Measurements from ENCODE around the gene ZFYVE28.

The ZFYVE28 gene

GRCh38 chr4:2300431-2301224 lies 117.8 kb downstream of the ZFYVE28 start:
- DNase-seq: no peak

DNA sequence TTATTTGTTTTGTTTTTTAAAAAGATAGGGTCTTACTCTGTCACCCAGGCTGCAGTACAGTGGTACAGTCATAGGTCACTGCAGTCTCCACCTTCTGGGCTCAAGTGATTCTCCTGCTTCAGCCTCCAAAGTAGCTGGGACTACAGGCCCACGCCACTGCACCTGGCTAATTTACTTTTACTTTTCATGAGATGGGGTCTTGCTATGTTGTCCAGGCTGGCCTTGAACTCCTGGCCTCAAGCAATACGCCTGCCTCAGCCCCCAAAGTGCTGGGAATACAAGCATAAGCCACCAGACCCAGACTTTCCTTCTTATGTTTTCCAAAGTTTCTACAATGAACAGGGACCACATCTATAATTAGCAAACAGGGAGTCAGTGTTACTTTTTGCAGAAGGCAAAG lies 118.7 kb downstream of the ZFYVE28 start:
- no peak for DNase-seq

DNA sequence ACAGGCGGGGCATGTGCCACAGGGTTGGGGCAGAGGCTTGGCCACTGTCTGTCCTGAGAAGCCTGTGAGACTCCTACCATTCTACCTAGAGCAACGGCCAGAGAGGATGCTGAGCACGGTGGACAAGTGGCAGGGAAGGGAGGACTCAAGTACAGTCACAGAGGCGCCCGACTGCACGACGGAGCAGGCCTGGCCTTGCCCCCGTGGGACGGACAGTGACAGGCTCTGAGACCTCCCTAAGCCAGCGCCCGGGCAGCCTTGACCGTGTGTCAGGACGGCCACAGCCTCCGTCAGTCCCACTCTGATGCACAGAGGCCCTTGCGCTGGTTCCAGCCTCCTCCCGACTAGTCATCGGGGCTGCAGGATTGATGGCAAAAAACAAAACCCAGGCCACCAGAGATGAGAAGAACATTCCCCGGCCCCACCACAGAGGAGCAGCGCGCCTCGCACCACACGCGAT lies 119.9 kb downstream of the ZFYVE28 start:
- no peak for DNase-seq

GRCh38 chr4:2297606-2298531 lies 120.6 kb downstream of the ZFYVE28 start:
- DNase-seq: no peak

DNA sequence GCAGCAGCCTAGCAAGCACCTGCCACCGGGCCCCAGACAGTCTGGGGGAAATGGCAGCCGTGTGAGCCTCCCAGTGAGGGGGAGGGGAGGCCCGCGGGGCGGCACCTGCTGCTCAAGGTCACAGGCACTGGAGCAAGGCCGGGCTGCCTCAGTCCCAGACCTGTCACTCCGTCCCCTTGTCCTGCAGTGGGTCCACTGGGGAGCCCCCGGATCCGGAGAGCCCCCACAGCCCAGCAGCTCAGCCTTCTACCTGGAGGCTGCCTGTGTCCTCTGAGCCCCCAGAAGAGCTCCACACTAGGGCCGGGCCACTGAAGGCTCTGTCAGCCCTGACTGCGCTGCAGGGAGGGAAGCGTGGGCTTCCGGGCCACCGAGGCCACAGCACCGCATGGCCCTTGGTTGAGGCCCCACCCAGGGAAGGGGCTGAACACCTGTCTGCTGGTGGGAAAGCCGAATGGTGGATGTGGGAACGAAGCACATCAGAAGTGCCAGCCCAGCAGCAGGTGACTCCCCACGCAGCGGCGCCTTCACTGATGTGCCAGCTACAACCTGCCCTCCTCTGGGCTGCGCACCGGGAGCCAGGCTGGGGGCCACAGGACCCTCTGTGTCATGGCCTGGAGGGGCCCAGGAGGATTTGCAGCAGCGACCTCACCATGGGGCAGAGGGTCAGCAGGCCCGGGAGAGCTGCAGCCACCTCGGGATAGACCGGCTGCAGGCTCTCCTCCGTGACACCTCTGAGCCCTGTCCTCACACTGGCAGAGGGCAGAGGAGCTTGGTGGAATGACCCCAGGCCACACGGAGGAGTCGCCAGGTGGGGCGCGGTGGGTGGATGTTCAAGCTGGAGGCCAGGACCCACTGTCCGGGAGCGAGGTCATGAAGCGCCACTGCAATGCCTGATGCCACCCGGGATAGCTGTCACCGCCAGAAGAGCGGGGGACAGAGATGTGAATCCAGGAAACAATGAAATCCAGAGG lies 121.5 kb downstream of the ZFYVE28 start:
- peak in 2 of 3 experiments; percentile 92 to 93 for DNase-seq

DNA sequence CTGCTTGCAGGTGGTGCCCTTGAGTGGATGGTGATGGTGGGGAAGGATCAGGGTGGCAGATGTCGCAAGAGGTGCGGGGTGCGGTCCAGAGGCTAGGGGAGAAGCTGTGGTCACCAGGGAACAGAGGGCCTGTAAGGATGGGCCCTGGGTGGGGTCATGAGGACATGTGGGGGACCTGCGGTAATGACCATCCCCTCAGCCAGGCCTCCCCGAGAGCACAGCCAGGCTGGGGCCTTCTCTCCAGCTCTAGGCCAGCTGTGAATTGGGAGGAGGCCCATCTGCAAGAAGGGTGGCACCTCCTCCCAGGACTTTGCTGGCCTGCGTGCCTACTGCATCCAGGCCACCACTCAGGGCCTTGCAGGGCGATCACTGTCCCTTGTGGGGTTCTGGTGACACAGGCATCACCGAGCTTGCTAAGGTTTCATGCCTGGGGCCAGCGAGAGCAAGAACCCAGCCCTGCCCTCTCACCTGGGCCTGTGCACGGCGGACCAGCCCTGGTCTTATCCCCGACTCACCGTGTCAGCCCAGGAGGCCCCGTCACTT lies 122.5 kb downstream of the ZFYVE28 start:
- peak in 1 of 3 experiments; percentile 97 for DNase-seq

DNA sequence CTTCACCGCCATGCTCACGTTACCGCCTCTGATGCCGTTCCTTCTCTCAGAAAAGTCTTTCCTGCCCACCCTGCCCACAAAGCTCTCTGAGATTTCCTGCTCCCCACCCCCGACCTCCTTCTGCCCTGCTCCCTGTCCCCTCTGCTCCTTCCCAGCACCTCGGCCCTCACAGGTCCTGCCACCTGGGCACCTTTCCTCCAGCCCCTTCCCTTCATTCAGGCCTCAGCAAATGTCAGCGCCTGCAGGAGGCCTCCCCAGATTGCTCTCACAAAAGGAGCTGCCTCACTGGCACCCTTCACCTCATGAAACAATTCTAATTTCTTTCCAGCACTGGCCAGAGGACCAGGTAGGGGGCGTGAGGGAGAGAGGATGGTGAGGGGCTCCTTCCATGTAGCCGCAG lies 122.9 kb downstream of the ZFYVE28 start:
- DNase-seq: no peak

GRCh38 chr4:2292646-2293108 lies 125.8 kb downstream of the ZFYVE28 start:
- peak in 1 of 3 experiments; percentile 3 for DNase-seq

DNA sequence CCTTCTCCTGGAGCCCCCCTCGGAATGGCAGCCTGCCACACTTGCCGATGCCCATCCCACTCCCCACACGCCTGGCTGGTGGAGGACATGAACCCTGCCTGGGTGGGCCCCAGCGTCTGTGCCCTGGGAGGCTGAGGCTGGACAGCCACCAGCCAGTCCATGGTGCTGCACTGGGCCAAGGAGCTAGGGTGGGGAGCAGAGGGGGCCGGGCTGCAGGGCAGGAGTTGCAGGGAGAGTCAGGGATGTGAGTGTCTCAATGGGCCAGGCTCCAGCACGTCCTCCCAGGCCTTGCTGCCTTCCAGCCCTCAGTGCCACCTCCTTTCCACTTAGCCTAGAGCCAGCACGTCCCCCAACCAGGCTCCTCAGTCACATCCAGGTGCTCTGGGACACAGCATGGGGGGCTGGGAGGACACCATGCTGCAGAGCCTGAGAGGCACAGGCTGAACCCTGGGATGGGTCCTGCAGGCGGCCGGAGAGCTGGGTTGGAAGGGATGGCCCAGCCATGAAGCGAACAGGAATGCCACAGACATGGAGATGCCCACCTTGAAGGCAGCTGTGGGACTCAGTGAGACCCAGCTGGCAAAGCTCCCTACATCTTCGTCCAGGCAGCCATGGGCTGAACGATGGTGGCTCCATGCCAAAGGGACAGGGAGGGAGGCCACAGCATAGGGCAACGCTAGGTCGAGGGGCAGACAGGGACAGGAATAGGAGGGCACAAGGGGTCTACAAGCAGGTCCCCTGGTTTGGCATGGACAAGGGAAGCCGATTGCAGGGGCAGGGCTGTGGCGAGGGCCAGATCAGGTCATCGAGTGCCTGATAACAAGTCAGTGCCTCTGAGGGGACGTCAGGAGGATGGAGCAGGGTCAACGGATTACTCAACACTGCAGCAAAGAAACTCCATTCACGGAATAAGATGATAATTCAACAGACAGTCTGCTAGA lies 126.5 kb downstream of the ZFYVE28 start:
- DNase-seq: no peak

DNA sequence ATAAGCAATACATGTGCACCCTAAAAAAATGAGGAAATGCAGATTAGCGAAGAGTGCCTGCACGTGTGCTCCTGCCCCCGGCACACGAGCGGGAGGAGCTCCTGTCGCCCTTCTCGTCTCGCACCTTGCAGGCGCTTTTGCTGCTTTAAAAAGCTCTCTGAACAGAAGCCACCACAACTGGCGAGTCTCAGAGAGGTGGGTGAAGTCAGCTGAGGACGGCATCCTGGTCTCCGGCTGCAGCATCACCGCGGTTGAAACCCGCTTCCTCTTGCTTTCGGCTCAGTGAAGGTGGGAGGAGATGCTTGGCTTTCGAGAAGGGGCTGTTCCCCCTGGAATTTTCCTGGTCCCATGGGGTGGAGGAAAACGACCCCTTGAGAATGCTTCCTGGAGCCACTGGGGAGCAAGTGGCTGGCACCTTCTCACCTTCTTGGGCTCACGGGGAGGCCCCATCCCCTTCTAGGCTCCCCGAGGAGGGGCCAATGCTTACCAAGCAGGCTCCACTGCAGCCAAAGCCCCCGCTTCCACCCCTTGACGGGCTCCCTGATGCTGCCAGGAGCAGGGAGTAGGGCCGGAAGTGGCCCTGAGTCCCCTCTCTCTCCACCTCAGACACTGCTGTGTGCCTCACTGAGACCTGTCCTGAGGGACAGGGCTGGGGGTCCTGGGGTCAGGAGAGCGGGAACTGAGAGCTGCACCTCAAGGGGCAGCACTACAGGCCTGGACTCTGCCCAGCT lies 127.3 kb downstream of the ZFYVE28 start:
- DNase-seq: no peak

- DNase-seq: peak in 2 of 3 experiments; percentile 19 to 20
Observed at GRCh38 chr4:2290488-2290887, 128.0 kb downstream of the ZFYVE28 start.

GRCh38 chr4:2289955-2290333 lies 128.5 kb downstream of the ZFYVE28 start:
- DNase-seq: no peak

GRCh38 chr4:2289311-2289954 lies 129.0 kb downstream of the ZFYVE28 start:
- peak in 1 of 3 experiments; percentile 20 for DNase-seq

DNA sequence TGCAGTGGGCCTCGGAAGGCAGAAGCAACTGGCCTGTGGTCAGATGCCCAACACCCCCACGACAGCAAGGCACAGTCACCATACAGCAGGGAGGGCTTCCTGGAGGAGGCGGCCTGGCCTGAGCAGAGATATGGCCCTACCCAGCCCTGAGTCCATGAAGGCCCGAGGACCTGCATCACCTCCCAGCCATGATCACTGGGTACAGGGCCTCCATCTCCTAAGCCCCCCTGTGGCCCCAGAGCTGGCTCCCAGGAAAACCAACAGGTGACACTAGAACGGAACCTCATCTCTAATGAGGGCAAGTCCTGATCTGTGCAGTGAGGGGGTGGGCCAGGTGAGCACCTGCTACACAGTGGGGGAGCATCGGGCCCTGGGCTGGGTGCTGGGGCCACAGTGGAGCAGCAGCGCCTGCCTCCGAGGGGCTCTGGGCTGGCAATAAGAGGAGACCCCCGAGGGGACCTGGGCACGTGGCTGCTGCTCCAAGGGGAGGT lies 130.3 kb downstream of the ZFYVE28 start:
- no peak for DNase-seq

DNA sequence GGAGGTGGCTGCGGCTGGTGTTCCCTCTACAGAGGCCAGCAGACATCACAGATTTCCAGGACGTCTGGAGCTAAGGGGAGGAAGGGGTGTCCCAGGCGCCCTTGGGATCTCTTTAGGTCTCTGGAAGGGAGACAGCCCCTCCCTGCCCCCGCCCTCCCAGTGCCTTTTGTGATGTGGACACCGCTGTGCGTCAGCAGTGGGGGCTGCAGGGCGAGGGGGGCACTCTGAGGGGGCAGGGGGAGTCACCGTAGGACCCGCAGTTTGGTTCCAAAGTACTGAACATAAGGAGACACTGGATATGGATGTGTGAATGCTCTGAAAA lies 130.9 kb downstream of the ZFYVE28 start:
- DNase-seq: no peak

DNA sequence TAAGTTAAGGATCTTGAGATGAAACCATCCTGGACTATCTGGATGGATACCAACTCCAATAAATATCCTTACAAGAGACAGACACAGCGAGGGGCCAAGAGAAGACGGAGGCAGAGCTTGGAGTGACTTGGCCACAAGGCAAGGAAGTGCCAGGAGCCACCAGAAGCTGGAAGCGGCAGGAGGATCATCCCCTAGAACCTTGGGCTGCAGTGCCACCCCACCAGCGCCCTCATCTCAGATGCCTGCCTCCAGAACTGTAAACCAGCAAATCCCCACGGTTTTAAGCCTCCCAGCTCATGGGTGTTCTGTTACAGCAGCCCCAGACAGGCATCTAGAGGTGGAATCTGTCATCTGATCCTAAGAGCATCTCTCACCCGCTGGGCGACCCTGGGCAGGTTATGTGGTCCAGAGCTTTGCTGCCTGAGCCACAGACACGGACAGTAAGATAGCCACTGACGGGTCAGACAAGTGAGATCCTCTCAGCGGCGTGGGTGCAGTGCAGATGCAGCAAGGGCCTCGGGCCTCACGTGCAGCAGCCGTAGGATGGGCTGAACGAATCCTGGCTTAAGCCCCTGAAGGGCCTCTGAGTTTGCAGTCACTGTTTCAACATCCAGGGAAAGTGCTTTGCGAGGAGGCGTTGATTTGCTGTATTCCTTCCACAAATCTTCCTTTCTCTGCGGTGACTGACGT lies 131.4 kb downstream of the ZFYVE28 start:
- peak in 2 of 3 experiments; percentile 22 to 44 for DNase-seq

DNA sequence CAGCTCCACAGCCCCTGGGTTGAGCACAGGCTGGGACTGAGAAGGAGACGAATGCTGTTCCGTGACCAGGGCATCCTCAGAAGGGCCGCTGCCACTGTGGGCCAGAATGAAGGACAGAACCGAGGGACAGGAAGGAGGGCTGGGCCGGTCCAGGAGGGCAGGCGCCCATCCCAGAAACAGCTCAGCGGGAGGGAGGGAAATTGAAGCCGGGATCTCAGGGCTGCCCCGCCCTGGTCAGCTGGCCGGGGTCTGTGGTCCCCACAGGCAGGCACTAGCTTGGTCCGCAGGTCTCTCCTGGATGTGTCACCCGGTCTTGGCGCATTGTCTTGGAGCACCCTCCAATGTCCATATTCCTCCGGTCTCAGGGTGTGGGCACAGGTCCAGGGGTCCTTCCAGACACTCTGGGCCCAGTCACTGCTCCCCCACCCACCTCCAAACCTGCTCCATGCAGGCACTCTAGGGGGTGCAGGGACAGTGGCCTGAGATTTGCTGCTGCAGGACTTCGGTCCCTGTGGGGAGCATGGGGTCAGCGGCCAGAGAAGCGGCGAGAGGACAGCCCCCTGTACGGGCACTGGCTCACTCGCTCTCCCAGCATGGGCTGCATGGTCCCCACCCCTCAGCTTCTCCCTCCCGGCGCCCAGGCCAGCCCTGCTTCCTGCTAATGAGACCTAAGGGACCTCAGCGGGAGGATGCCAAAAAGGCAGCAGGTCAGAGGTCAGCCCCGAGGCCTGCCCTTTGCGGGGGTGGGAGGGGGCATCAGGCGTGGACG lies 132.6 kb downstream of the ZFYVE28 start:
- no peak for DNase-seq

DNA sequence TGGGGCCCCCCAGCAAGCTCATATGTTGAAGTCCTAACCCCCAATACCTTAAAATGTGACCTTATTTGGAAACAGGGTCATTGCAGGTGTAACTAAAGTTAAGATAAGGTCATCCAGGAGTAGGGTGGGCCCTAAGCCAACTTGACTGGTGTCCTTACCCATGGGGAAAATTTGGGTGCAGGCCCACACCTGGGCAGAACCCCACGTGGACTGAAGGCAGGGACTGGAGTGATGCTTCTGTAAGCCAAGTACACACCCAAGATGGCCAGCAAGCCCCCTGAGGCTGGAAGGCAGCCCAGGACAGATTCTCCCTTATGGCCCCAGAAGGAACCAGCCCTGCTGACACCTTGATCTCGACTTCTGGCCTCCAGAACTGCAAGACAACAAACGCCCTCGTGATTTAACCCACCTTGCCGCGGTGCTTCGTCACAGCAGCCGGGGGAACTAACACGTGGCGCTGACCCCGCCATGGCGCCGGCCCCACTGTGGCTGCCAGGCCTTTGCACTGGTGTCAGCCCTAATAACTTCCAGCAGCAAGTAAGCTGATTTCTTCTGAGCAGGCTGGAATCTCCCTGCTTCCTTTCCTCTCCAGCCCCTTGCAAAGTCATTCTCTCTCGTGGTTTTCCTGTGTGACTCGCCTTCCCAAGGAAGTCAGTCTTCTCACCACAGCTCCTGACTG lies 133.4 kb downstream of the ZFYVE28 start:
- no peak for DNase-seq
